ENCODE data around the gene GLRB. TPM values are rescaled to one million over a fixed set of nuclear protein-coding genes. Genes with fewer than 3 reads are reported as not detected.
A peak's percentile ranks its signal among the peaks of the same experiment; 100 is the strongest.

The GLRB gene
- 21.0 and 28.7 TPM in 2 replicates for total RNA-seq (2014; rRNA removed; shearing (Covaris generic))

GRCh38 chr4:157075811-157076577 is at the start of gene GLRB:
GLRB (plus strand) TSS chr4:157076150; CDS start chr4:157078025, 1,875 bp downstream.
- peak; percentile 34 for DNase-seq (ENCODE audit: low read depth)

- no peak for DNase-seq (ENCODE audit: low read depth)
These were observed 40.5 kb upstream of the GLRB start for GRCh38 chr4:157035471-157035870.

DNA sequence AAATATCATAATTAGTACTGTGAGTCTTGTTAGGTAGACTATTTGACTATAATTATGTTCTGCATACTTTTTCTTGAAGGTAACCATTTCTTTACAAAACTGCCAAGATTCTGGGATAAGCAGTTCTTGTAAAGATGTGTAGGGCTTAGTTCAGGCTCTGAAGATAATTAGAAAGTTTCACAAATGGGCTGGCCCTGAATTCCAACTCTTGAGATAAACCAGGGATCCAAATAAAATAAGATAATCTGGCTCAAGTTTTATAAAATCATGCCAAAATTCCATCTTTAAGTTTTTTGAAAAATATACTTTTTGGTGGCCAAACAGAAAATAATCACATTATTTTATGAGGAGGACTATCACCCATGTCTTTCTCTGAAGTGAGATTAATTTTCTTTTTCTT is 35.5 kb upstream of the GLRB start:
- no peak for DNase-seq (ENCODE audit: low read depth)

GRCh38 chr4:157043131-157043530 is 32.8 kb upstream of the GLRB start:
- peak; percentile 70 for DNase-seq (ENCODE audit: low read depth)

GRCh38 chr4:157045507-157046127 is 30.3 kb upstream of the GLRB start:
- peak; percentile 79 for DNase-seq (ENCODE audit: low read depth)

- DNase-seq (ENCODE audit: low read depth), result no peak
These were observed 27.7 kb upstream of the GLRB start for GRCh38 chr4:157048248-157048647.

- no peak for DNase-seq (ENCODE audit: low read depth)
These were observed 25.4 kb upstream of the GLRB start for GRCh38 chr4:157050561-157050960.

GRCh38 chr4:157052429-157053040 is 23.4 kb upstream of the GLRB start:
- peak; percentile 78 for DNase-seq (ENCODE audit: low read depth)

GRCh38 chr4:157057218-157057617 is 18.7 kb upstream of the GLRB start:
- no peak for DNase-seq (ENCODE audit: low read depth)

DNA sequence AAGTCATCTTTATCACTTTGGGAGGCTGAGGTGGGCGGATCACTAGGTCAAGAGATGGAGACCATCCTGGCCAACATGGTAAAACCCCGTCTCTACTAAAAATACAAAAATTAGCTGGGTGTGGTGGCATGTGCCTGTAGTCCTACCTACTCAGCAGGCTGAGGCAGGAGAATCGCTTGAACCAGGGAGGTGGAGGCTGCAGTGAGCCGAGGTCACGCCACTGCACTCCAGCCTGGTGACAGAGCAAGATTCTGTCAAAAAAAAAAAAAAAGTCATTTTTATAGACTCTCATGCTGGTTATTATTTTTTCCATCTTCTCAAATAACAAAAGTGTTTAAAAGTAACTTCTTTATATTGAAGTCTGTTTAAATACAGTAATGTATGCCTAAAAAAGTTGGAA is 17.1 kb upstream of the GLRB start:
- peak; percentile 35 for DNase-seq (ENCODE audit: low read depth)

DNA sequence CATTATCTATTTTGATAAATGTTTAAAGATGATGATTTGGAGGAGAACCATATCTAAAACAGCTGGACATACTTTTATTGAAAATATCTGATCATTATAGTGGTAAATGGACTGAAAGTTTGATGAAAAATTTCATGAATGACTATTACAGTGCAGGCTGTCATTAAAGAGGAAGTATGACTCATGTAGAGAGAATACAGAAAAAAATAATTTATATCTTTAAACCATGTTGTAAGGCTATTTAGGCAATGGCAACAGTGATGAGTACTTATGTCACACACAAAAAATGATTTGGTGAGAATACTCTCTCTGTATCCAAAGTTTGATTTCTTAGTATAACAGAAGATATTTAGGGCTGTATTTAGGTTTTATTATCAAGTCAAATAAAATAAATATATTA is 3.9 kb upstream of the GLRB start:
- DNase-seq (ENCODE audit: low read depth), result peak; percentile 33

DNA sequence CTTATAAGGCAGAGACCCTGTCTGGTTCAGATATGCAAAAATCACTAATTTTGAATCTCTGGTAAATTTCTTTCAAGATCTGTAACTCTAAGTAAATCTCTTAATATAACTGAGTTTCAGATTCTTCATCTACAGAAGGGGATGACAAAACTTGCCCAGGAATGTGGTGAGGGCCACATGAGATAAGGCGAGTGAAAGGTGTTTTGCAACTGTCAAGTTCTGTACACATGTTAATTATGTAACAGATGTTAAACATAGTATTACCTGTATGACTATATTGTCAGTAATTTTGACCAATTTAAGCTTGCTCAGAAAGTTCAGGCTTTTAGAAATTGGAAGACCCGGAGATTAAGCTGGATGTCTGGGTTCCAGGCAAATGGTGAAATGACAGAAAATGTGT is 549 bp upstream of the GLRB start:
- DNase-seq (ENCODE audit: low read depth), result no peak

- DNase-seq (ENCODE audit: low read depth), result no peak
These were observed 613 bp downstream of the GLRB start for GRCh38 chr4:157076578-157076947.

DNA sequence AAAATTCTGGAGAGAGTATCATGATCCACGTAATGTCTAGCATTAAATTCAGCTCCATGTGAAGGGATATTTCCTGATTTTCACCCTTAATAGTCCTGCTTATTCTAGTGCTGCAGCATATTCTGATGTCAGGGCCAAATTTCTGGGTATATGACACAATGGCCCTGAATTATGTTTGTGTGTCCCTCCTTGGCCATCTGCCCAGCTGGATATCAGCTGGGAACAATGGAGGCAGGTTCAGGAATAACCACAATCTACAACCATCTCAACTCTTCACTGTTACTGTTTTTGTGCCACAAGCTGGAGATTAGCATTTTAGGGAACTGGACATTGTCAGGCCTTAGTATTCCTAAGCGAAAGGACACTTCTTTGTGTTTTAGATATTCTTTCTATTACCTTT is 3.5 kb downstream of the GLRB start:
- DNase-seq (ENCODE audit: low read depth), result peak; percentile 11

DNA sequence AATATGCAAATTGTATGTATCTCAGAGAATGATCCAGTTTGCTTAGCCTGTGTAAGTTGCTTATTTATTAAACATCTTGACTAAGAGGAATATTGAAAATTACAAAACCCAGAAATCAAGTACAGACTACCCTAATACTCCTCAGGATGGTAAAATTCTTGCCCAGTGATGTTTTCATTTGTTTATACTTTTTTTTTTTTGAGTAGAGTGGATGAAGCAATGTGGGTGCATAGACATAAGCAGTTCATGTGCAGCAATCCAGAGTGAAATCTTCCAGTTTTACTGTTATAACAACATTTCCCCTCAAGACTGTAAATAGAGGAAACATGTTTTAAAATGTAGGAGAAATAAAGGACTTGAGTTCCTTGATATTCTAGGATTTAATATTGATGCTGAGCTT is 4.7 kb downstream of the GLRB start:
- no peak for DNase-seq (ENCODE audit: low read depth)

DNA sequence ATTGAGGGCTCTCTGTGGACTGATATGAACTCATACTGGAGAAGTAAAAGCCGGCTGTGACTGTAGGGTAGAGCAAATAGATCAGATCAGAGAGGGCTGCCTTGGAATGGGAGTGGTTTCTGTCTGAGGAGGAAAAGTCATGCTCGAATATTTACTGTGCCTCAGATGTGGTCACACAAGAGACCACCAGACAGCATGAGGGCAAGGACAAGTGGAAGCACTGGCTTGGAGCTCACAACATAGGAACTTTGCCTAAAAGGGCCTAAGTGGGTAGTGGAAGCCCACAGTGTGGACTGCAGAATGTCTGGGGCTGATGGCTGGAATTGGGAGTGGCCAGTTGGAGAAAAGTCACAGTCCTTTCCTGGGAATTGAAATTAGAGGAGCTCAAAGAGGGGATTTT is 19.8 kb downstream of the GLRB start:
- no peak for DNase-seq (ENCODE audit: low read depth)

- no peak for DNase-seq (ENCODE audit: low read depth)
These were observed 20.5 kb downstream of the GLRB start for GRCh38 chr4:157096439-157096838.

- no peak for DNase-seq (ENCODE audit: low read depth)
These were observed 23.6 kb downstream of the GLRB start for GRCh38 chr4:157099506-157099905.

GRCh38 chr4:157104541-157104940 is 28.6 kb downstream of the GLRB start:
- DNase-seq (ENCODE audit: low read depth), result no peak

- peak; percentile 4 for DNase-seq (ENCODE audit: low read depth)
These were observed 38.7 kb downstream of the GLRB start for GRCh38 chr4:157114671-157115070.

DNA sequence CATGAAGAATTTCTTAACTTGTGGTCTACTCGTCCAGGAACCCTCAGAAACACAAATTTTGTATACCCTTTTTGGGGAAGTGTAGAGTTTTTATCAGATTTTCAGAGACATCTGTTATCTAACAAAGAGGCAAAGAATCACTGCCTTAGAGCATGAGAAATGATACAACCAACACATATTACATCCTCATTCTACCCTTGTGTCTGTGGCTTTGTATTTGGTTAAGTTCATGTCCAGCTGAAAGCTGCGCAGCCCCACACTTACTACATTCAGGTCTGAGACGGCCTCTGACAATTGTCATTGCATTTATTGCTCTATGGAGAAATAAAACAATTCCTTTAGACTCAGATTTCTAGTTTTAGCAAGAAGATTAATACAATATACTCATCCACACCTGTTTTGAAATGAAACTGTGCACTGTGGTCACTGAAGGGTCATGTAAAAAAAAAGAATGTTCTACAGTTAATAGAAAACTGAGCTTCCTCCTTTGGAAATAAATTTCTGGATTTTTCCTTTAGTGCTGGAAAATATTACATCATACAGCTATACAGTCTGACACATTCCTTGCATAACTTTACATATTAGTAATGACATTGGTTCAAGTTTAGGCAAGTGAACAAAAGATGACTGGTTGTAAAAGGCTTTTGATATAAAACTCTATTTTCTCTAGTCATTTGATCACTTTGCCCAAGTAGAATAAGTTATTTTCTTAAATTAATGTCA is 39.8 kb downstream of the GLRB start:
- peak; percentile 75 for DNase-seq (ENCODE audit: low read depth)

DNA sequence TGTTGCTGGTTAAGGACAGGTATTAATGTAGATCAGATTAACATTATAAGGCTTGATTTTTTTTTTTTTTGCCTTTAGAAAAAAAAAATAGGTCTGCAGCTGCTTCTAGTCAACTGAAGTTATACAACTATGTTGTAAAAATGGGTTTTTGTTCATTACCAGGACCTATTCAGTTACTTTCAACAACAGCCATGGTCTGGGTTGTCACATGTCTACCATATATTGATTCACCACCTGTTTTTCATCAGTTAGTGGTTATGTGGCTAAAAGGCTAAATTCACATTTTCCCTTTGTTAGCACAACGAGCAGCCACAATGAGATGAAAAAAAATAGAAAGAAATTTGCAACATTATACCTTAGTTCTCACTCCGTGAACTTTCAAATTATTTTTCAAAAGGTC is 45.5 kb downstream of the GLRB start:
- DNase-seq (ENCODE audit: low read depth), result no peak
